ENCODE measurements around the gene FAM83G.
"Not testable (repeated sequence)": the region's sequence is repeated elsewhere in the genome, so short reads cannot be mapped to it uniquely, and the experiment has no call there.

- not testable (repeated sequence) for TF ChIP-seq ZNF610 (tag by site-specific recombination; IDR thresholded peaks at IDR 0.05; ENCODE audit: borderline replicate concordance); ZNF510 (tag by site-specific recombination; IDR thresholded peaks at IDR 0.05; ENCODE audit: insufficient replicate concordance)
These were observed 82.0 kb downstream of the FAM83G start for GRCh38 chr17:18922596-18922995.
